Astrocyte (in vitro differentiated cells and primary cell): ENCODE data around the gene ZCCHC24. TPM values are rescaled to one million over a fixed set of nuclear protein-coding genes. Genes with fewer than 3 reads are reported as not detected.

Experiments used
- DNase-seq: peaks from one replicate; pipeline ENCODE4 v3.0.0-alpha.2; 2010; ENCODE audit warnings: low read depth
- FAIRE-seq: peaks from 2 replicates; lab custom pipeline; 2011; peaks lifted over from hg19 to GRCh38; lab: Jason Lieb, UNC
- H2AFZ ChIP-seq: 2 replicates; pipeline ENCODE4 v1.6.0; 2012; ENCODE audit warnings: low read depth, low read length, inconsistent platforms
- H3K27ac ChIP-seq: 2 replicates; pipeline ENCODE4 v1.5.1; 2011; ENCODE audit warnings: low read depth, low read length, inconsistent platforms
- H3K27me3 ChIP-seq: 2 replicates; pipeline ENCODE4 v1.6.0; 2011; ENCODE audit warnings: low read length, inconsistent platforms; ENCODE audit not compliant: insufficient read depth
- H3K36me3 ChIP-seq: 2 replicates; pipeline ENCODE4 v1.5.1; 2011; ENCODE audit warnings: low read length, inconsistent platforms; ENCODE audit not compliant: insufficient read depth
- H3K4me1 ChIP-seq: 2 replicates; pipeline ENCODE4 v1.5.1; 2011; ENCODE audit warnings: low read length, inconsistent platforms; ENCODE audit not compliant: insufficient read depth
- H3K4me2 ChIP-seq: 2 replicates; pipeline ENCODE4 v1.6.0; 2012; ENCODE audit warnings: low read length, inconsistent platforms
- H3K4me3 ChIP-seq: 2 replicates; pipeline ENCODE4 v1.5.1; 2011; ENCODE audit warnings: low read depth, mild to moderate bottlenecking, low read length, inconsistent platforms; ENCODE audit not compliant: insufficient read depth
- H3K79me2 ChIP-seq: 2 replicates; pipeline ENCODE4 v1.6.0; 2012; ENCODE audit warnings: mild to moderate bottlenecking, low read length, inconsistent platforms; ENCODE audit not compliant: insufficient read depth
- H3K9ac ChIP-seq: 2 replicates; pipeline ENCODE4 v1.6.0; 2012; ENCODE audit warnings: mild to moderate bottlenecking, low read length, inconsistent platforms
- H3K9me3 ChIP-seq: 2 replicates; pipeline ENCODE4 v1.5.1; 2012; ENCODE audit warnings: low read depth, mild to moderate bottlenecking, low read length, inconsistent platforms; ENCODE audit not compliant: insufficient read depth
- H4K20me1 ChIP-seq: 2 replicates; pipeline ENCODE4 v1.6.0; 2012; ENCODE audit warnings: low read length, inconsistent platforms; ENCODE audit not compliant: insufficient read depth
- H3K27ac Mint-ChIP-seq: one replicate; pipeline ENCODE4 v1.8.0; 2021; ENCODE audit warnings: mild to moderate bottlenecking, mixed read lengths; ENCODE audit not compliant: unreplicated experiment
- H3K27me3 Mint-ChIP-seq: one replicate; pipeline ENCODE4 v1.8.0; 2021; ENCODE audit warnings: low read depth, mixed read lengths; ENCODE audit not compliant: unreplicated experiment
- H3K36me3 Mint-ChIP-seq: one replicate; pipeline ENCODE4 v1.8.0; 2021; ENCODE audit warnings: low read depth, mixed read lengths; ENCODE audit not compliant: unreplicated experiment
- H3K4me1 Mint-ChIP-seq: one replicate; pipeline ENCODE4 v1.8.0; 2021; ENCODE audit warnings: low read depth, mixed read lengths; ENCODE audit not compliant: unreplicated experiment
- H3K4me3 Mint-ChIP-seq: one replicate; pipeline ENCODE4 v1.8.0; 2021; ENCODE audit warnings: mild to moderate bottlenecking, moderate library complexity, mixed read lengths; ENCODE audit not compliant: unreplicated experiment
- H3K9me3 Mint-ChIP-seq: one replicate; pipeline ENCODE4 v1.8.0; 2021; ENCODE audit warnings: mild to moderate bottlenecking, mixed read lengths; ENCODE audit not compliant: unreplicated experiment
- CTCF ChIP-seq: IDR thresholded peaks from 2 replicates; pipeline ENCODE4 v1.5.1; 2011; ENCODE audit warnings: low read depth, mild to moderate bottlenecking, inconsistent platforms, low read length, moderate library complexity; ENCODE audit not compliant: insufficient read depth
- EZH2 ChIP-seq: IDR thresholded peaks from 2 replicates; pipeline ENCODE4 v1.6.1; 2012; ENCODE audit warnings: mild to moderate bottlenecking, low read length, inconsistent platforms; ENCODE audit not compliant: insufficient read depth
- total RNA-seq: library from RNA; stranded (reverse); gene quantifications from 2 replicates; pipeline ENCODE4 v1.2.1, GENCODE V29; 2021

Gene ZCCHC24
- total RNA-seq, 1 donor from 2014 or later: 21.4 TPM

- H4K20me1 ChIP-seq: peaks cover 49% of the 10 kb centered on the region
- H3K27me3 ChIP-seq: no peaks in the 10 kb centered on the region
- Mint-ChIP-seq H3K27me3 (no peaks in the 10 kb centered on the region), H3K9me3 (no peaks in the 10 kb centered on the region), H3K36me3 (peaks cover 29% of the 10 kb centered on the region), H3K27ac (no peak overlapping the region), H3K4me1 (peaks cover 18% of the 10 kb centered on the region), H3K4me3 (no peak overlapping the region)
- peaks cover 29% of the 10 kb centered on the region for H3K4me1 ChIP-seq
- no peaks in the 10 kb centered on the region for H3K9me3 ChIP-seq
- H3K9ac ChIP-seq: no peak overlapping the region
- H3K4me3 ChIP-seq: no peak overlapping the region
- H3K4me2 ChIP-seq: no peak overlapping the region
- H2AFZ ChIP-seq: no peak overlapping the region
- H3K36me3 ChIP-seq: peaks cover 3% of the 10 kb centered on the region
- H3K27ac ChIP-seq: no peak overlapping the region
- DNase-seq (no peak), FAIRE-seq (no peak)
- H3K79me2 ChIP-seq: peaks cover 25% of the 10 kb centered on the region
- TF ChIP-seq EZH2 (no peak), CTCF (no peak)
These were observed 15.0 kb downstream of the ZCCHC24 start for GRCh38 chr10:79430325-79430905.

GRCh38 chr10:79429751-79430150, 15.7 kb downstream of the ZCCHC24 start:
- H3K9me3 Mint-ChIP-seq: no peaks in the 10 kb centered on the region
- no peak overlapping the region for H2AFZ ChIP-seq
- peaks cover 16% of the 10 kb centered on the region for H3K4me1 Mint-ChIP-seq
- H3K36me3 ChIP-seq: peaks cover 5% of the 10 kb centered on the region
- no peak for DNase-seq
- peaks cover 24% of the 10 kb centered on the region for H3K79me2 ChIP-seq
- H3K4me3 ChIP-seq: no peak overlapping the region
- H3K4me1 ChIP-seq: peaks cover 23% of the 10 kb centered on the region
- no peak overlapping the region for H3K27ac Mint-ChIP-seq
- no peaks in the 10 kb centered on the region for H3K9me3 ChIP-seq
- no peak overlapping the region for H3K4me2 ChIP-seq
- H3K4me3 Mint-ChIP-seq: no peak overlapping the region
- H3K36me3 Mint-ChIP-seq: peaks cover 31% of the 10 kb centered on the region
- H3K27me3 ChIP-seq: no peaks in the 10 kb centered on the region
- no peak overlapping the region for H3K27ac ChIP-seq
- TF ChIP-seq EZH2: no peak
- TF ChIP-seq CTCF: no peak
- H4K20me1 ChIP-seq: peaks cover 55% of the 10 kb centered on the region
- H3K27me3 Mint-ChIP-seq: no peaks in the 10 kb centered on the region
- no peak for FAIRE-seq
- H3K9ac ChIP-seq: no peak overlapping the region

GRCh38 chr10:79427965-79428364, 17.5 kb downstream of the ZCCHC24 start:
- Histone ChIP-seq H3K4me3 (no peak overlapping the region), H3K4me1 (peaks cover 13% of the 10 kb centered on the region), H3K27ac (no peak overlapping the region), H3K79me2 (peaks cover 11% of the 10 kb centered on the region), H3K9me3 (no peaks in the 10 kb centered on the region), H3K27me3 (no peaks in the 10 kb centered on the region), H3K9ac (no peak overlapping the region), H4K20me1 (peaks cover 47% of the 10 kb centered on the region), H3K36me3 (peaks cover 5% of the 10 kb centered on the region), H2AFZ (no peak overlapping the region), H3K4me2 (no peak overlapping the region)
- Mint-ChIP-seq H3K36me3 (peaks cover 31% of the 10 kb centered on the region), H3K27ac (no peak overlapping the region), H3K9me3 (no peaks in the 10 kb centered on the region), H3K4me1 (peaks cover 13% of the 10 kb centered on the region), H3K4me3 (no peak overlapping the region), H3K27me3 (no peaks in the 10 kb centered on the region)
- DNase-seq: no peak
- TF ChIP-seq CTCF: no peak
- TF ChIP-seq EZH2: no peak
- no peak for FAIRE-seq
